ENCODE results near the gene INCA1. TPM values are rescaled to one million over a fixed set of nuclear protein-coding genes. Genes with fewer than 3 reads are reported as not detected.

The INCA1 gene
- total RNA-seq: 0.37 TPM in 1 of 2 replicates, not detected in the other

GRCh38 chr17:4997302-4998026 lies at the start of gene INCA1, which contains the start of gene KIF1C:
TSS of gene INCA1 (minus strand) at chr17:4997522. CDS start at chr17:4994437, 3,085 bp downstream.
TSS of gene KIF1C (plus strand) at chr17:4997950. CDS start at chr17:5000247, 2,297 bp downstream.

DNA sequence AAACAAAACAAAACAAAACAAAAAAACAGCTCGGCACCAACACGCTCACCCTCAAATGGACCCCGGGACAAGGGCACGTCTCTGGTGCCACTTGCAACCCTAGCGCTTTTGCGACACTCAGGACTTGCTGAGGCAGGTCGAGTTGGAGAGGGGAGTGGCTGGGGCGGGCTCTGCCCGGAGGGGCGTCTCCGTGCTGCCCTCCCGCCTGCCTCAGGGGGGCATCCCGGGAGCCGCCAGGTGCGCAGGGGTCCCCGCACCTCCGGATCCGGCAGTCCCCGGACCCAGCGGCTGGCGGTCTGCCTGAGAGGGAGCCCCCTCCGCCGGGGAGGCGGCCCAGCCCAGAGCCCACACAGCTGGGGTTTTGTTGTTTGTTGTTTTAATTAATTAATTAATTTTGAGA lies 38.0 kb upstream of the INCA1 start, which contains the start of gene SLC52A1:
Gene SLC52A1, minus strand, starts transcription at position 112 of the 400 bp plus-strand sequence. CDS start 820 bp downstream, outside the sequence.

DNA sequence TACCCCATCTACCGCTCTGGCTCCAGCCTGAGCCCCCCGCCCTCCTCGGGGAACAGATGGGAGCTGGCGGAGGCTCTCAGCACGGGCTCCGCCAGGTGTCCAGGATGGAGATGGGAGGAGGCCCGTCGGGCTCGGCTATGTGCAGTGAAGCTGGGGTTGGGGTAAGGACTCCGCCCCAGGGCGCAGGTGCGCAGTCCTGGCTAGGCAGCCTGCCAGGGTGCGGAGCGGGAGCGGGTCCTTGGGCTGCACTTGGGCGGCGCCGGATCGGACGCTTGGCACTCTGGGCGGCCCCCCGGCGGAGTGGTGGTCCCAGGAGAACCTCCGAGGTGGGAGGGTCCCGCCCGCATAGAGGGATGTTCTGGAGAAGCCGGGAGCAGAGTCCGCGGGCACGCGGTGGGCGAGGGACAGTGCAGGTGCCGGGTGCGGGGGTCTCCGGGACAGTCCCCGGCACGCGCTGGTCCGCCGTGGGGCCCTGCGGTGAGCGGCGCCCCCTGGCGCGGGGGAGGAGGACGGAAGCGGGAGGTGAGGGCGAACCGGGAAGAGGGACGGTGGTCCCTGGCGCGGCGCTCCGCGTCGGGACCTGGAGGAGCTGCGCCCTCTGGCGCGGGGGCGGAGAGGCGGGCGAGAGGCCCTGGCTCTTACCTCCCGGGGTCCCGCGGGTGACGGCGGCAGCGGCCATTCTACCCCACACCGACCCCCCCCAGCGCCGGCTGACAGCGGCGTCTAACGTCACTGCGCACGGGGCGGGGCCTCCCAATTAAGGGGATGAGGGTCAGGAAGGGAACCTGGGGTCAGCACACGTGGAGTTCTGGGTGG lies 10.2 kb downstream of the INCA1 start, which contains the start of gene CAMTA2:
Gene CAMTA2, minus strand, starts transcription at position 725 of the 816 bp plus-strand sequence. CDS start 1,453 bp downstream, outside the sequence.

GRCh38 chr17:4967539-4968485 lies 29.5 kb downstream of the INCA1 start, which contains the start of gene SPAG7:
TSS of gene SPAG7 (minus strand) at chr17:4967817. CDS start at chr17:4967804, 13 bp downstream.

DNA sequence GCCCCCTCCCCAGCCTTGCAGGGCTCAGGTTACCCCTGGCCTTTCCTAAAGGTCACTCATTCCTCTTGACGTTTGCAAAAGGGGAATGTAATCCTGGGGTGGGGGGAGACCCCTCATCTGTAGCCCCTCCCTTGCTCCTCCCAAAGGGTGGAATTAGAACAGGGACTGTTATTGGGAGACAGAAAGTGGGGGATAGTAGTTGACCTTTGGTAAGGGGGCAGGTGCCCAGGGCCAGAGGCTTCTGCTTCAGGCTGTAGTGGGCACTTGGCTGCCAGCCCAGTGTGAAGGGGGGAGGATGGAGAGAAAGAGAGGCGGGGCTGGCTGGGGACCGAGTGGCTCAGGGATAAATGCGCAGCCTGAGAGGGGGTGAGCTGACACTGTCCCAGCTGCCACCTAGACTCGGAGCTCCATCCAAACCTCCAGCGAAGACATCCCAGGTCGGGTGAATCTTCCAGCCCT lies 46.5 kb downstream of the INCA1 start, which contains the start of gene ENO3:
Gene ENO3, plus strand, starts transcription at position 374 of the 459 bp plus-strand sequence. CDS start 711 bp downstream, outside the sequence.

DNA sequence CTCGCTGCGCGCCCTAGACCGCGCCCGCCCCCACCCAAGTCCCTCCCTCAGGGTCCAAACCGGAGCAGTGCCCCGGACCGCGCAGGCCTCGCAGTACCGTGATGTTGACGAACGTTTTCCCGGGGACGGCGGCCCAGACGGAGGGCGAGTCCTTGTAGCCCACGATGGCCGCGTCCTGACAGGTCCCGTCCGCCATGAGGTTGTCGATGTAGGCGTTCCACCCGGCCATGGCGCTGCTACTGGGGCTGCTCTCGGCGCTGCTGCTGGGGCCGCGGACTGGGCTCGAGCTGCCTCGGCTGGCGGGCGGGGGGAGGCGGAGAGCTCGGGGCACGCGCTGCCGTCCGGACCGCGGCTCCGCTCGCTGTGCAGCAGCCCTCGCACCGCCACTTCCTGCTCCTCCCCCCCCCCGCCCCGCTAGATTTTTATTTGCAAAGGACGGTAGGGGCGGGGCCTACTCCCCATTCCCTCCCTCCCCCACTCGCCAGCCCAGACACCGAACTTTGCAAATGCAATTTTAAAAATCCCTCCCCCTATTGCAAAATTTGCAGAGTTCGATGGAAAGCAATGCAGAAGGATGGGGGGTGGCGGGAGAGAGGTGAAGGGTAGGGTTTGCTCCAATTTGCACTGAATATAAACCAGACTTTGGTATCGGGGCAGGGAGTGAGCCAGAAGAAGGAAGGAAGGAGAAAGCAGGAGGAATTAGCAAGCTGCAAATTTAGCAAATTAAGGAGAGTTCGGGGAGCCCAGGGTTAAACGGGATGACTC lies 49.0 kb downstream of the INCA1 start, which contains the start of gene PFN1:
Gene PFN1, minus strand, starts transcription at position 365 of the 765 bp plus-strand sequence. Its CDS starts 136 bp downstream, at position 229.

GRCh38 chr17:4939796-4940554 lies 57.3 kb downstream of the INCA1 start, which contains the start of the genes RNF167 and SLC25A11:
TSS of gene RNF167 (plus strand) at chr17:4940268. CDS start at chr17:4940910, 642 bp downstream.
TSS of gene SLC25A11 (minus strand) at chr17:4940046. CDS start at chr17:4939910, 136 bp downstream.

Small RNA genes lying within 50 kb of the gene (small RNA-seq; reads per million reads assigned to genes)
- gene MIR6864: not detected
- gene MIR6865: 0.22 reads per million

Other genes with a start within 250 kb of the INCA1 start
- not detected in 2 replicates for gene TM4SF5, start 225.6 kb downstream of the INCA1 start, total RNA-seq
- gene VMO1, start 211.2 kb downstream of the INCA1 start, total RNA-seq: 0.59 TPM in 1 of 2 replicates, not detected in the other
- 0.37 TPM in 1 of 2 replicates, not detected in the other for gene GLTPD2, start 208.6 kb downstream of the INCA1 start, total RNA-seq
- 111 and 116 TPM in 2 replicates for gene PSMB6, start 201.4 kb downstream of the INCA1 start, total RNA-seq
- gene PLD2, start 190.4 kb downstream of the INCA1 start, total RNA-seq: 17.6 and 18.2 TPM in 2 replicates
- gene MINK1, start 164.2 kb downstream of the INCA1 start, total RNA-seq: 32.0 and 37.3 TPM in 2 replicates
- gene C17orf107, start 98.0 kb downstream of the INCA1 start, total RNA-seq: 0.37 and 0.59 TPM in 2 replicates
- 0.37 TPM in 1 of 2 replicates, not detected in the other for gene CHRNE, start 94.4 kb downstream of the INCA1 start, total RNA-seq
- not detected in 2 replicates for gene GP1BA, start 65.2 kb downstream of the INCA1 start, total RNA-seq
- 50.0 and 50.2 TPM in 2 replicates for gene SLC25A11, start 57.5 kb downstream of the INCA1 start, total RNA-seq
- 29.4 and 29.9 TPM in 2 replicates for gene RNF167, start 57.3 kb downstream of the INCA1 start, total RNA-seq
- 412 and 494 TPM in 2 replicates for gene PFN1, start 49.0 kb downstream of the INCA1 start, total RNA-seq
- 1.1 and 1.6 TPM in 2 replicates for gene ENO3, start 46.4 kb downstream of the INCA1 start, total RNA-seq
- 30.1 and 37.5 TPM in 2 replicates for gene SPAG7, start 29.7 kb downstream of the INCA1 start, total RNA-seq
- gene CAMTA2, start 9.8 kb downstream of the INCA1 start, total RNA-seq: 10.3 and 20.3 TPM in 2 replicates
- 38.6 and 50.8 TPM in 2 replicates for gene KIF1C, start 428 bp upstream of the INCA1 start, total RNA-seq
- gene SLC52A1, start 37.9 kb upstream of the INCA1 start, total RNA-seq: under 0.01 TPM in 1 of 2 replicates, not detected in the other
- gene ZFP3, start 80.9 kb upstream of the INCA1 start, total RNA-seq: 1.5 and 2.0 TPM in 2 replicates
- 7.2 and 7.3 TPM in 2 replicates for gene ZNF232, start 114.4 kb upstream of the INCA1 start, total RNA-seq
- not detected in 2 replicates for gene USP6, start 118.5 kb upstream of the INCA1 start, total RNA-seq
- gene ZNF594, start 194.3 kb upstream of the INCA1 start, total RNA-seq: 5.1 and 6.6 TPM in 2 replicates
- gene SCIMP, start 237.3 kb upstream of the INCA1 start, total RNA-seq: not detected in 2 replicates

All from subcutaneous preadipocyte (primary cell).